ENCODE measurements around the gene ABHD8. TPM values are rescaled to one million over a fixed set of nuclear protein-coding genes. Genes with fewer than 3 reads are reported as not detected.

Gene ABHD8
- total RNA-seq, 1 donor from 2014 or later, result 20.1 TPM

DNA sequence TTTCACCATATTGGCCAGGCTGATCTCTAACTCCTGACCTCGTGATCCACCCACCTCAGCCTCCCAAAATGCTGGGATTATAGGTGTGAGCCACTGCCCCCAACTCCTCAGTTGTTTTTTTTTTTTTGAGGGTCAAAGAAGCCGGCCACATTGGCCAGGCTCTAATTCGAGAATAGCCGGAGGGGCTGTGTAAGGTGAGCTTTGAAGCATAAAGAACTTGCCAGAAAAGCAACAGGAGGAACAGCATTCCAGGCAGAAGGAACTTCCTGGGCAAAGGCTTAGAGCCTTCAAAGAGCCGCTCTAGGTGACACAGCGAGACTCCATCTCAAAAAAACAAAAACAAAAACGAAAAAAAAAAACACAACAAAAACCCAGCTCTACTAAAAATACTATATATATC, 37.2 kb downstream of the ABHD8 start:
- DNase-seq (ENCODE audit: low spot score), result no peak

DNA sequence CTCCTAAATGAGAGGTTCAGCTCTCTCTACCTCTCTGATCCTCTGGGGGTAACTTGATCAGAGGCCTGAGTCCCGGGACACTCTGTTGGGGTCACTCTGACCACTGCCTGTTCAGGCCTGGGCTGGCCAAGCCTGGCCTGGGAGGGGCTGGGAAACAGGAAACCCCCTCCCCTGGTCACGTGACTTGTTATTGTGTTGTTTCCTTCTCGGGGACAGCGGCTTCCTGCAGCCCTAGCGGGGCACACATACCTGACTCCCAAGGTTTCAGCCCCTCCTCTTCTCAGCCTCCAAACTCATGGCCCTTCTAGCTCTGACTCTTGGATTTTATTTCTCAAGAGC, 38.6 kb downstream of the ABHD8 start, which contains the start of gene USHBP1:
Gene USHBP1, minus strand, starts transcription at position 105 of the 339 bp plus-strand sequence. CDS start 446 bp downstream, outside the sequence.
- DNase-seq (ENCODE audit: low spot score), result peak; percentile 26

DNA sequence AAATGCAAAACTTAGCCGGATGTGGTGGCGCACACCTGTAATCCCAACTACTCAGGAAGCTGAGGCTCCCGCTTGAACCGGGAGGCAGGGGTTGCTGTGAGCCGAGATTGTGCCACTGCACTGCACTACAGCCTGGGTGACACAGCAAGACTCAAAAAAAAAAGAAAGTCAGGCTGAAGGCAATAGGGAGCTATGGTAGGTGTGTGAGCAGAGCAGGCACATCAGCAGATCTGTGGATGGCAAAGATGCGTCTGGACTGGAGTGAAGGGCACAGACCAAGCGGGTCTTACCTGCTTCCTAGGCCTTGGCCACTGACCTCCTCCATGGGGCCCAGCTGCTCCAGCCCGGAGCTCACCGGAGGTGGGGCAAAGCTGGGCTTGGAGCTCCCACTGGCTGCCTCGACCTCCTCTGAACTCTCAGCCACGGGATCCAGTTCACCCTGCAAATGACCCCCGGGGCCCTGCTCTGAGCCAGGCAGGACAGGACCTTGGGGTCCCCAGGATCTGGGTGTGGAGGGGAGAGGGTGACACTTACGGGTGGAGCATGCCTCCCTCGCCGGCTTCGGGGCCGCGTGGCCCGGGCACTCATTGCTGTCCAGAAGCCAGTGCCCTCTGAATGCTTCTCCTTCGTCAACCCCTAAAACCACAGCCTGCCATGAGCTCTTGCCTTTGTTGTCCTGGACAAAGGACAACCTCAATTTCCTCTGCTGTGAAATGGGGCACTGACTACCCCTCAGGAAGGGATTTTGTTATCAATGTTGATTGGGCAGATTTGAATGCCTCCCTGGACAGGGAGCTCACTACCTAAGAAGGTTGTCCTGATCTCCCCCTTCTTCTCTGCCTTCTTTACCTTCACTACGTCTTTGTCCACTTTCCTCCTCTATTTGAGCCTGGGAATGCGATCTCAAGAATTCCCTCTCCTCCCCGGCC, 39.2 kb downstream of the ABHD8 start:
- no peak for DNase-seq (ENCODE audit: low spot score)

DNA sequence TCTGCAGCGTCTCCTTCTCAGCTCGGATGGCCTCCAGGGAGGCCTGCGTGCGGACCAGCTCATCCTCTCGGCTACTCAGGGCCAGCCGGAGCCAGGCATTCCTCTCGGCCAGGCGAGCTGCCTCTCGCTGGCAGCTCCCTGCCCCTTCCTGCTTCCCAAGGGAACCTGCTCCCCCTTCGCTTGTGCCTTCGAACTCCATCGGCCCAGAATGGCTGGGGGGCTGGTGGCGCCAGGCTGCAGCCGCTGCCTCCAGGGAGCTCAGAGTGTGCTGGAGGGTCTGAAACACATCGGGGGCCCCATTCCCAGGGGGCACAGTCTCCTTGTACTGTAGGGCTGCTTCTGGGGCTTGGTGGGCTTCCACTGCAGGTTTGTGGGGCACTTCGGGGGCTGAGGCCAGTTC, 40.7 kb downstream of the ABHD8 start:
- no peak for DNase-seq (ENCODE audit: low spot score)

- DNase-seq (ENCODE audit: low spot score), result peak; percentile 82
Measured at GRCh38 chr19:17260842-17261325, 42.3 kb downstream of the ABHD8 start.

DNA sequence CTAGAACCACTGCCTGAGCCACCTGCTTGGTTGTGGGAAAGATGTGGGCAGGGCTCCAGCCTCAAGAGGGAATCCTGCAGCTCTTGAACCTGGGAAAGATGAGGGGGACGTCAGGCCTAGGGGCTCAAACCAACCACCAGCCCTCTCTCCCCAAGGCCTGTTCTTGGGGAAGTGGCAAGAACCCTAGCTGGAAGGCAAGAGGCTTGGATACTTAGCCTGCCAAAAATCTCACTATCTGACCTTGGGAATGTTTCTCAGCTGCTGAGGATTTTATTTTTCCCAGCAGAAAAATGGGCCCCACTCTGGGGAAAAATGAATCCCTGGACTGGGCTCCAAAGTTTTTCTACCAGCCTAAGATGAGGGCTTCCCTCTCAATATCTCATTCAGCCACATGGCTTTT, 43.3 kb downstream of the ABHD8 start:
- DNase-seq (ENCODE audit: low spot score), result no peak

DNA sequence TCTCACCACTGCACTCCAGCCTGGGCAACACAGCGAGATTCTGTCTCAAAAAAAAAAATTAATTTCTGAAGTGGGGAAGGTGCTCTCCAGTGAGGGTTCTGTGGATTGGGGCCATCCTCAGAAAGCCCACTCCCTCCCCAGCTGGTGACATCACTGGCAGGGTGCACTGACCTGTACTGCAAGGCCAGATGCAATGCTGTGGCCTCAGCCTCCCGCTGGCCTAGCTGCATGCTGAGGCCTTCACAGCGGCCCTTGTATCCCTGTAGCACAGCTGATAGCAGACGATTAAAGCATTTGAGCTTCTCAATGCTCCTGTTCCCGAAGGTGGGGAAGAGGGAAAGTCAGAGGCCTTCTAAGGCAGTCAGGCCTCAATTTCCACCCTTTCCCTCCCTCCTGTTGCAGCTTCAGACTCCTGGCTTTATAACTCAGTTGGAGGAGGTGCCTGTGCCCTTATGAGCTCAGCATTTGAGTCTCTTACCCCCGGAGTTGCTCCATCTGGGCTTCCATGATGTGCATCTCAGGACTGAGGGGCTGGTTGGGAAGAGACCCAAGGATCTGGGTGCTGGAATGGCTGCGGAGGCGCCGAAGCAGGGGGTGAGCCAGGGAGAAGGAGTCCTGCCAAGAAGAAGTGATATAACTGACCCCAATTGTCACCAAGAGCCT, 44.0 kb downstream of the ABHD8 start:
- DNase-seq (ENCODE audit: low spot score), result no peak

DNA sequence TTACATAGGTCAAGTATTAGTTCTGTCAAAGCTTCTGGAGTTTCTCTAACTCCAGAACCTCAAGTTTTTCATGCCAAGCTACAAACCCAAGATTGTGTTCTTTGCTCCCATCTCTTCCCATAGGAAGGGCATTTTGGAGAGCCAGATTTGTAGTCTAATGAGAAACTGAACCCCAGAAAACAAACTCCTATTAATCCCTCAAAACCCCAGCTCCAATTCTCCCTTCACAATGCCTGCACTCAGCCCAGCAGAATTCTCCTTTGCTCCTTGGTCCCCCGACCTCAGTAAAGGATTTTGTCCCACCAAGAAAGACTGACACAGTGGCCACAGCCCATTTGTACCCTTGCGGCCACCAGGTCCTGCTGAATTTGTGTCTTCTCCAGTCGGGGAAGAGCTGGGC, 47.1 kb downstream of the ABHD8 start:
- no peak for DNase-seq (ENCODE audit: low spot score)

DNA sequence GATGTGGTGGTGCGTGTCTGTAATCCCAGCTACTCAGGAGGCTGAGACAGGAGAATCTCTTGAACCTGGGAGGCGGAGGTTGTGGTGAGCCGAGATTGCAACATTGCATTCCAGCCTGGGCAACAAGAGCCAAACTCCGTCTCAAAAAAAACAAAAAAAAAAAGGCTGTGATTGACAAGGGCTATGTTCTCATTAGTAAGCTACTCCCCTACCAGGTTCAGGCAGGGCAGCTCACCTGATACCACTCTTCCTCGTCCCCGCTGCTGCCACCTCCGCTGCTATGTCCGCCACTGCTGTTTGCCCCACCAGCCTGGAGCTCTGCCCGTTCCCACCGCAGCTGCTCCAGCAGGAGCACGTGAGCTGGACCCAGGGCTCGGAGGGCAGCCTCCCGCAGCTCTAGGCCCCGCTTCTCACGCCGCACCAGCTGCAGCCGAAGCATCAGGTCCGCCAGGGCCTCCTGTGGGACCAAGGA, 48.0 kb downstream of the ABHD8 start:
- no peak for DNase-seq (ENCODE audit: low spot score)

GRCh38 chr19:17254636-17255035, 48.6 kb downstream of the ABHD8 start:
- no peak for DNase-seq (ENCODE audit: low spot score)

GRCh38 chr19:17249887-17250548, 53.2 kb downstream of the ABHD8 start:
- no peak for DNase-seq (ENCODE audit: low spot score)

- DNase-seq (ENCODE audit: low spot score), result no peak
Measured at GRCh38 chr19:17248011-17248776, 55.0 kb downstream of the ABHD8 start.

GRCh38 chr19:17246681-17247425, 56.4 kb downstream of the ABHD8 start:
- peak; percentile 25 for DNase-seq (ENCODE audit: low spot score)

GRCh38 chr19:17245535-17245984, 57.7 kb downstream of the ABHD8 start, which contains the start of gene NR2F6:
NR2F6 (minus strand) TSS chr19:17245919; CDS start chr19:17245220, 699 bp downstream.
- DNase-seq (ENCODE audit: low spot score), result no peak

DNA sequence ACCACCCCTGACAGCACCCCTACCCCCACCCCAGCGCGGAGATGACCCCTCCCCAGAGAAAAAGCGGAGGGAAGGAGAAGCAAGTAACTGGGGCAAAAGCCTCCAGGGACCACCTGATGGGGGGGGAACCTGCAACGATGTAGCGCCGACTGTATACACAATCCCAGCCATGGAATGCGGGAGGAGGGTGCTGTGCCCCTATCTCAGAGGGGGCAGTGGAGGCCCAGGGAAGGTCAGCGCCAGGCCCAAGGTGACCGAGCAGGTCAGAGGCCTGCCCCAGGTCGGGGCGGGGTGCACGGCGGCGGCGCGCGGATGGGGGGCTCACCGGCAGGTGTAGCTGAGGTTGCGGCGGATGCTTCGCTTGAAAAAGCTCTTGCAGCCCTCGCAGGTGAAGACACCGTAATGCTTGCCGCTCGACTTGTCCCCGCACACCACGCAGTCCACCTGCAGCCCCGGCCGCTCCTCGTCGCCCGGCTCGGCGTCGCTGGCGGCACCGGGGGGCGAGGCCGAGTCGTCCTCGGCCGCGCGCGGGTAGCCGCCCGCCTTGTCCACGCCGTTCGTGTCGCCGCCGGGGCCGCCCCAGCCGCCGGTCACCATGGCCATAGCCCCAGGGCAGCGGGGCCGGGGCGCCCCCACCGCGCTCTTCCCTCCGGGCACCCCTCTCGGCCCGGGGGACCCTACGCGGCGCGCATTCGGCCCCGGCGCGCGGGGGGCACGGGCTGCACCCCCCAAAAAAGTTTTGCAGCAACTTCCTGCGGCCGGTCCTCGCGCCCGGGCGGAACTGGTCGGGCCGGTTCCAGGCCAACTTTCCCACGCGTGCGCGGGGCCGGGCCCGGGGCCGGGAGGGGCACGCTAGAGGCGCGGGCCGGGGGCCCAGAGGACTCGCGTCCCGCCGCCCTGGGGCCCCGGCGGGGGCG, 58.3 kb downstream of the ABHD8 start:
- DNase-seq (ENCODE audit: low spot score), result peak; percentile 31

DNA sequence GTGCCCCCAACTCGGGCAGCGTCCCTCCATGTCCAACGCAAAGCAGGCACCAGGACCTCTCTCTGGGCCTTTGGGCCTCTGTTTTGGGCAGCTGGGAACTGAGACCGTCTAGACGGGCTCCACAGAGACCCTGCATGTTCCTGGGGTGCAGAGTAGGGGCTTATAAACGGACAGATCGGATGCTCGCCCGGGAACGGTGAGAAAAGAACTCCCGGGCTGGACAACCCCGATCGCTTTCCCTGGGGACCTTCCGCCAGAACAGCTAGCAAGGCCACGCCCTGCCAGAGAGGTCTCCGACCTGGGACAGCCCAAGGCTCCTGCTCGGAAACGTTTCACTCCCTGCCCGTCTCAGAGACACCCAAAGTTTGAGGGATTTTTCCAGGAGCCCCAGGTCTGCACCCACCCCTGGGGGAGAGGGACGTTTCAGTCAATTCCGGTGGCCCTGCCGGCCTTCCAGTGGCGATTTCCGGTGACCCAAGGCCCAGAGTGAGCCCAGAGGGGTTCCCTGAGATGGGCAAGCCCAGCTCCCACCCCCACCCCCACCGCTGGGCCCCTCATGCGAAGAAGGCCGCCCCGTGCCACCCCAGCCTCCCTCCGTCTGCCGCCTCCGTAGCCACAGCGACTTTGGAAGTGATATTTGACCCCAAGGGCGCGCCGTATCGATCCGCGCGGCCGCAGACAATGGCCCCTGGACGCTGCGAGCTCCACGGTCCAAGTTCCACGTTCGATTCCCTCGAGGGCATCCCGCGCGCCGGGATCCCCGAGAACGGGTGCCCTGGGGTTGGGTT, 59.2 kb downstream of the ABHD8 start:
- peak; percentile 44 for DNase-seq (ENCODE audit: low spot score)

DNA sequence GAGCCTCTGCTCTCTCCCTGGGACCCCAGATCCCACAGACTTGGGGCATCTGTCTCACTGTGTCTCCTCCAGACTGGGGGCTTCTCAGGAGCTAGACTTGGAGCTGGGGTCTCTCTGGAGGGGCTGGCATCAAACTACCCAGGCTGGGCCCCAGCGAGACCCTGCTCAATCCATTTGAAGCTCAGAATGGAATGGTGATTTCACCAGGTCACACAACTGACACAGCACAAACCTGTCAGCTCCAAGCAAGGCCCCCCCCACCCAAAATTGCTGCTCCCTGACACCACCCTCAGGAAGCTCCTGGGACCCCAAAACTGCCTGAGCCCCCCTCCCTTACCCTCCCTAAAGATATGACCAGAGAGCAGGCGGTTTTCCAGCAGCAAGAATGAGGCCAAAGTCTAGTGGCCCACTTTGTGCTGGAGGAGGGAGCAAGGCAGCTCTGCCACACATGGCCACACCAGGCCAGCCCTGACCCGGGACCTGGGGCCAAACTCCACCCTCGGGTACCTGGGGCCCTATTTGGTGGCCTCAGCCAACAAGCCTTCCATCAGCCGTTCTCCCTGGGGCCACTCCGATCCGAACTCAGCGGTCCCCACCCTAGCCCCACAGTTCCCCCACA, 59.9 kb downstream of the ABHD8 start:
- no peak for DNase-seq (ENCODE audit: low spot score)
